Heart left ventricle (tissue), 16 donors: ENCODE measurements around the gene ANGPTL4. TPM values are rescaled to one million over a fixed set of nuclear protein-coding genes. Genes with fewer than 3 reads are reported as not detected.

ENCODE experiments used
- ATAC-seq, 4 donors: fragments of 200-7000 bp; cut with Tn5 transposase; one replicate each; pipeline ENCODE4 v1.9.1; 2020 to 2022; ENCODE audit warnings: moderate library complexity in 4 of 4, mild to moderate bottlenecking in 3 of 4, moderate number of reproducible peaks in 1 of 4
- DNase-seq, 5 donors: peaks; one replicate each; pipeline ENCODE4 v3.0.0-alpha.2; 2020
- H3K27ac ChIP-seq, 12 donors: fragments of 200-600 bp; sonication (generic) in 4 of 12; one replicate each; pipeline versions ENCODE4 v1.5.0 to v1.8.0; 2016 to 2022; ENCODE audit warnings: mild to moderate bottlenecking in 2 of 12
- H3K27me3 ChIP-seq, 9 donors: fragments of 200-600 bp; sonication (generic) in 2 of 9; one replicate each; pipeline versions ENCODE4 v1.5.1 to v1.8.0; 2016 to 2022; ENCODE audit warnings: mild to moderate bottlenecking in 3 of 9
- H3K36me3 ChIP-seq, 9 donors: fragments of 200-600 bp; sonication (generic) in 2 of 9; one replicate each; pipeline versions ENCODE4 v1.5.0 to v1.8.0; 2018 to 2022; ENCODE audit warnings: mild to moderate bottlenecking in 2 of 9
- H3K4me1 ChIP-seq, 12 donors: fragments of 200-600 bp; sonication (generic) in 4 of 12; one replicate each; pipeline versions ENCODE4 v1.5.0 to v1.8.0; 2016 to 2022; ENCODE audit warnings: mild to moderate bottlenecking in 3 of 12
- H3K4me3 ChIP-seq, 12 donors: fragments of 200-600 bp; sonication (generic) in 4 of 12; one replicate each; pipeline versions ENCODE4 v1.5.0 to v1.8.0; 2017 to 2022; ENCODE audit warnings: mild to moderate bottlenecking in 9 of 12, moderate library complexity in 4 of 12
- H3K9me3 ChIP-seq, 12 donors: fragments of 200-600 bp; sonication (generic) in 4 of 12; one replicate each; pipeline versions ENCODE4 v1.5.0 to v1.8.0; 2016 to 2022; ENCODE audit warnings: mild to moderate bottlenecking in 1 of 12
- CTCF ChIP-seq, 12 donors: fragments of 200-600 bp; sonication (generic) in 4 of 12; IDR thresholded peaks; one replicate each; pipeline versions ENCODE4 v1.5.0 to v1.8.0; 2018 to 2022; ENCODE audit warnings: antibody characterized with exemption in 12 of 12, mild to moderate bottlenecking in 5 of 12
- POLR2A ChIP-seq, 2 donors: fragments of 450-650 bp; IDR thresholded peaks; one replicate each; pipeline ENCODE4 v1.6.1; 2017; ENCODE audit warnings: antibody characterized with exemption in 2 of 2, mild to moderate bottlenecking in 2 of 2, moderate library complexity in 2 of 2
- WGBS, 4 donors: extraction: QIAGEN DNeasy Blood & Tissue Kit in 2 of 4; methylation state at CpG; one replicate each; pipeline versions ENCODE4 v1.1.5 to v1.1.7; 2013 to 2018; 5-methylcytosine and 5-hydroxymethylcytosine counted together
- intact Hi-C, 10 donors: fragments of 100-400 bp; cut with DNase I; formaldehyde crosslinking; loops; one replicate each; pipeline versions ENCODE4 v1.11.1 to v1.14.2; 2022
- polyA plus RNA-seq, 2 donors: library from polyadenylated mRNA; stranded (reverse); fragments of 200-250 nt; gene quantifications; one replicate each; pipeline ENCODE4 v1.2.3, GENCODE V29; 2013
- total RNA-seq, 9 donors: library from RNA; depleted of rRNA in 2 of 9; stranded (reverse); fragments of >200 nt in 2 of 9; fragmentation: NEBNext Ultra II Directional in 3 of 9; extraction: Animal tissue kit (Norgen Biotek cat#: 25700) in 3 of 9; gene quantifications; one replicate each; pipeline versions ENCODE4 v1.1.0 to v1.2.4, GENCODE V29; 2016 to 2023
- donor health status: ischemic (EF 13 %, LVEDD 7.1; RV severe dilation, severe dysfunction).
- donor health status: healthy with polysubstance abuse.
- donor health status: DM: no; HTN: yes; CAD: no.
- donor health status: DM: no; HTN: no; CAD: no.
- donor health status: ischemic (EF 25% LVEDD 6.9; RV normal size, moderate dysfunction).
- donor health status: ischemic (EF 25% LVEDD 5.7; RV mildly dilated, moderate dysfunction).
- donor health status: healthy.
- donor health status: DM: yes; HTN: yes; CAD: no.
- donor health status: ischemic (EF 35%, LVEDD 5.7; RV mildly dilated, moderate dysfunction).
- donor health status: nonischemic (EF 11% LVEDD 7.7; RV severe dilation, severe dysfunction).
- donor health status: DM: yes; HTN: yes; CAD: no.
- donor health status: PGD.
- donor health status: ischemic (EF 29% LVEDD 5.4; RV normal size, mild dysfunction).
- donor health status: nonischemic (EF 23%, LVEDD 6.1; RV moderate dilation, normal function).

Gene ANGPTL4
- total and polyA plus RNA-seq, 11 donors: 2.4 to 117 (median 10.8) TPM

DNA sequence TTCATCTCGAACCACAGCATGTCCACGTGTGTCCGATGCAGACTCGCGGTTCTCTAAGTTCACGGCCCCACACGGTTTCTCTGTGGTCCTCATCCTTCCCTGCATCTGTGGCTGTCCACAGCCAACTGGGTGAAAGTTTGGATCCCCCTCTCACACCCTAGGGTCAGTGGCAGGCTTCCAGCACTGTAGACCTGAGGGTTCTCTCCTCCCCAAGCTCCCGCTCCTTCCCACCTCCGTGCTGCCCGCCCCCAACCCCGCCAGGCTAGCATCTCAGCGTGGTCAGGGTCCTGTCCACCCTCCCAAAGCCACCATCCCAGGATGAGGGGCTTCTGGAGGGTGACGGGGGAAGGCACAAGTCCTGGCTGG is 3.0 kb downstream of the ANGPTL4 start:
- intact Hi-C loops: loop anchor here in 2 of 10 donors (1.0 to 2.0 kb wide), 2 partner anchors 22 to 23 kb away; partner anchors contain the start of gene RAB11B (in 1 of the 2)
- H3K27ac ChIP-seq: peak overlapping the region in 11 of 12 donors; percentile 31 to 98 (median 67)
- peak in 2 of 4 donors; percentile 13 to 30 for ATAC-seq
- no peaks in the 10 kb centered on the region for H3K9me3 ChIP-seq
- H3K4me3 ChIP-seq: peak overlapping the region in 8 of 12 donors; percentile 1 to 81 (median 32)
- H3K4me1 ChIP-seq: peaks cover 16 to 80% (median 52%) of the 10 kb centered on the region in 12 donors
- 44 to 64% (median 55%) methylated on average over 13 of the region's 13 CpGs for WGBS, 4 donors
- TF ChIP-seq CTCF (IDR thresholded peaks at IDR 0.05): no peak
- TF ChIP-seq POLR2A (IDR thresholded peaks at IDR 0.05): no peak
- peaks cover 0 to 9% (median 0%) of the 10 kb centered on the region in 9 donors for H3K27me3 ChIP-seq
- H3K36me3 ChIP-seq: peaks cover 0 to 33% (median 0%) of the 10 kb centered on the region in 9 donors
- DNase-seq: peak in 3 of 5 donors; percentile 40 to 85 (median 47)

DNA sequence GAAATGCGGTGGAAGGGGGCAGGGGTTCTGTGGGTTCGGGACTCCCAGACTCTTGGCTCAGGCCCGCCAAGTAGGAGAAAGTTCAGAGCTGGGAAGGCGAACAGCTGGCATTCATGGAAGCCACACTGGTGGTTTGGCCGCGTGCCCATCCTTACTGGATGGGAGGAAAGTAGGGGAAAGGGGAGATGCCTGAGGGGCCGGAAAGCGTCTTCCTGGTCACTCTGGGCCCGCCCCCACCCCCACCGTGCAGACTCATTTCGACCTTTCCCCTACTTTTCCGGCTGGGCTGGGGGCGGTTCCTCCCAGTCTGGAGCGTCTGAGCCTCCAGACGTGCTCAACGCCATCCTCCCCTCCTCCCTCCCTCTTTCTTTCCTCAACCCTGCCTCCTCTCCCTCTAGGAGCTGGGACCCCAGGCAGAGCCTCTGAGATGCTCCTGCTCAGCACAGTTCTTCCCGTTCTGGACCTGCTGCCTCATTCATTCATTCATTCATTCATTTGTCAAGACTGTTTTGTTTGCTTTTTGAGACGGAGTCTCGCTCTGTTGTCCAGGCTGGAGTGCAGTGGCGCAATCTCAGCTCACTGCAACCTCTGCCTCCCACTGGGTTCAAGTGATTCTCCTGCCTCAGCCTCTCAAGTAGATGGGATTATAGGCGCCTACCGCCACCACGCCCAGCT is 3.5 kb downstream of the ANGPTL4 start:
- WGBS, 4 donors: 22 to 24% (median 23%) methylated on average over 19 to 23 of the region's 23 CpGs
- Histone ChIP-seq H3K4me1 (peaks cover 13 to 75% (median 47%) of the 10 kb centered on the region in 12 donors), H3K9me3 (no peaks in the 10 kb centered on the region), H3K27ac (peak overlapping the region in 11 of 12 donors; percentile 31 to 98 (median 67)), H3K36me3 (peaks cover 0 to 34% (median 0%) of the 10 kb centered on the region in 9 donors), H3K4me3 (peak overlapping the region in 9 of 12 donors; percentile 1 to 81 (median 27)), H3K27me3 (peaks cover 0 to 9% (median 0%) of the 10 kb centered on the region in 9 donors)
- DNase-seq (peak; percentile 88 to 97 (median 95)), ATAC-seq (peak; percentile 61 to 86 (median 76))
- no peak for TF ChIP-seq POLR2A (IDR thresholded peaks at IDR 0.05)
- intact Hi-C loops: loop anchor here in 2 of 10 donors (1.0 to 2.0 kb wide), 2 partner anchors 21 to 23 kb away; partner anchors contain the start of gene RAB11B (in 1 of the 2)

DNA sequence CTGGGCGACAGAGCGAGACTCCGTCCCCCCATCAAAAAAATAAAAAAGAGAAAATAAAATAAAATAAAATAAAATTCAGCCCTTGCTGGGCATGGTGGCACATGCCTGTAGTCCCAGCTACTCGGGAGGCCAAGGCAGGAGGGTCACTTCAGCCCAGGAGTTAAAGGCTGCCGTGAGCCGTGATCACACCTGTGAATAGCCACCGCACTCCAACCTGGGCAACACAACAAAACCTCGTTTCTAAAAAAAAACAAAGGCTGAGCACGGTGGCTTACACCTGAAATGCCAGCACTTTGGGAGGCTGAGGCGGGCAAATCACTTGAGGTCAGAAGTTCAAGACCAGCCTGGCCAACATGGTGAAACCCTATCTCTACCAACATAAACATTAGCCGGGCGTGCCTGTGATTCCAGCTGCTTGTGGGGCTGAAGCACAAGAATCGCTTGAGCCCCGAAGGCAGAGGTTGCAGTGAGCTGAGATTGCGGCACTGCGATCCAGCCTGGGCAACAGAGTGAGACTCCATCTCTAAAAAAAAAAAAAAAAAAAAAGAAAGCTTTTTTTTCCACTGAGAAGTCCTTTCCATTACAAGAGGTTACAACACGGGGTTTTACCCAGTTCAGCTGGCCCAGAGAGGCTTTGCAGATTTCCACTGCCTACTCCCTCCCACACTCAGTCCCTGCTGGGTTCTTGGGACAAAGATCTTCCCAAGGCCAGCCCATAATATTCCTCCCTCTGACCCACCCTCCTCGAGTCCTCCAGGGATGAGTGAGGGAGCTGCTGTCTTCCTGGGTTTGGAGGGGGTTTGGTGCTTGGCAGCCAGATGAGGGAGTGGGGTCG is 6.4 kb downstream of the ANGPTL4 start:
- Histone ChIP-seq H3K36me3 (peaks cover 0 to 55% (median 7%) of the 10 kb centered on the region in 9 donors), H3K27ac (peak overlapping the region in 6 of 12 donors; percentile 22 to 98 (median 47)), H3K9me3 (no peaks in the 10 kb centered on the region), H3K4me3 (no peak overlapping the region), H3K27me3 (no peaks in the 10 kb centered on the region), H3K4me1 (peaks cover 6 to 56% (median 23%) of the 10 kb centered on the region in 12 donors)
- 81 to 88% (median 86%) methylated on average over 19 of the region's 19 CpGs for WGBS, 4 donors
- ATAC-seq (peak in 2 of 4 donors; percentile 43 to 48), DNase-seq (peak in 1 of 5 donors; percentile 31)
- TF ChIP-seq CTCF (IDR thresholded peaks at IDR 0.05) (no peak), POLR2A (IDR thresholded peaks at IDR 0.05) (no peak)
- intact Hi-C loops: no loop called here

DNA sequence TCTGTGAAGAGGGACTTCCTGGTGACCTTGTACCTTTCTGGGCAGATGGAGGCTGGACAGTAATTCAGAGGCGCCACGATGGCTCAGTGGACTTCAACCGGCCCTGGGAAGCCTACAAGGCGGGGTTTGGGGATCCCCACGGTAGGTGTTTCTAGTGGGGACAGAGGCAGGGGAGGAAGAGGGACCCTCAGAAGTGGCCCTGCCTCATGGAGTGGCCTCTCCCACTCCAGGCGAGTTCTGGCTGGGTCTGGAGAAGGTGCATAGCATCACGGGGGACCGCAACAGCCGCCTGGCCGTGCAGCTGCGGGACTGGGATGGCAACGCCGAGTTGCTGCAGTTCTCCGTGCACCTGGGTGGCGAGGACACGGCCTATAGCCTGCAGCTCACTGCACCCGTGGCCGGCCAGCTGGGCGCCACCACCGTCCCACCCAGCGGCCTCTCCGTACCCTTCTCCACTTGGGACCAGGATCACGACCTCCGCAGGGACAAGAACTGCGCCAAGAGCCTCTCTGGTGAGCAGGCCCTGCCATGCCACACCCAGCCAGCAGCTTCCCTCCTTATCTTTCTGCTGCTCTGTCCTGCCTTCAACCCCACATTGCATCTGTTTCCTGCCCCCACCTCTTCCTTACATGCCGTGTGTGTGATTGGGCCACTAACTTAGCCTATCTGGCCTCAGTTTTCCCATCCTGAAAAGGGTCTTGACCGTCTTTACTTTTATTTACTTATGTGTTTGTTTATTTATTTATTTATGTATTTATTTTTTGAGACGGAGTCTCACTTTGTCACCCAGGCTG is 7.3 kb downstream of the ANGPTL4 start:
- no peak for DNase-seq
- 78 to 84% (median 82%) methylated on average over 26 to 28 of the region's 28 CpGs for WGBS, 4 donors
- ATAC-seq: peak in 1 of 4 donors; percentile 4

More for the DNA sequence above, 7.3 kb downstream of the ANGPTL4 start:
- Histone ChIP-seq H3K9me3 (no peaks in the 10 kb centered on the region), H3K4me1 (peaks cover 6 to 47% (median 23%) of the 10 kb centered on the region in 12 donors), H3K4me3 (no peak overlapping the region), H3K36me3 (peaks cover 0 to 60% (median 7%) of the 10 kb centered on the region in 9 donors), H3K27me3 (no peaks in the 10 kb centered on the region), H3K27ac (peak overlapping the region in 6 of 12 donors; percentile 22 to 98 (median 47))
- no peak for TF ChIP-seq CTCF (IDR thresholded peaks at IDR 0.05)
- no peak for TF ChIP-seq POLR2A (IDR thresholded peaks at IDR 0.05)
- intact Hi-C loops: no loop called here
